ENCODE results near the gene KDM4C.
"Not testable (repeated sequence)": the region's sequence is repeated elsewhere in the genome, so short reads cannot be mapped to it uniquely, and the experiment has no call there.

GRCh38 chr9:6948921-6949320, 191.1 kb downstream of the KDM4C start:
- not testable (repeated sequence) for TF ChIP-seq POLR2A (IDR thresholded peaks at IDR 0.05); CTCF (IDR thresholded peaks at IDR 0.05 in 8 of 11, conservative IDR thresholded peaks at IDR 0.05 in 3 of 11); POLR2AphosphoS5 (IDR thresholded peaks at IDR 0.05)
